Effector memory CD8-positive, alpha-beta T cell (primary cell): ENCODE measurements around the gene ANKH.

Experiments used
- ATAC-seq: fragments of 150-1000 bp; cut with Tn5 transposase; replicated peaks from 2 replicates; pipeline ENCODE4 v1.10.0; 2021; ENCODE audit warnings: mild to moderate bottlenecking, moderate library complexity
- DNase-seq, 3 experiments: peaks; one replicate each; pipeline ENCODE4 v3.0.0; 2021
- H3K27ac Mint-ChIP-seq, 2 donors: one replicate each; pipeline ENCODE4 v1.8.0; 2022; ENCODE audit warnings: mild to moderate bottlenecking in 2 of 2, mixed read lengths in 2 of 2, moderate library complexity in 2 of 2
- H3K27me3 Mint-ChIP-seq, 2 donors: one replicate each; pipeline ENCODE4 v1.8.0; 2022; ENCODE audit warnings: mixed read lengths in 2 of 2
- H3K36me3 Mint-ChIP-seq: one replicate; pipeline ENCODE4 v1.8.0; 2022; ENCODE audit warnings: mild to moderate bottlenecking, moderate library complexity, mixed read lengths; ENCODE audit not compliant: insufficient read depth
- H3K4me1 Mint-ChIP-seq, 2 donors: one replicate each; pipeline ENCODE4 v1.8.0; 2022; ENCODE audit warnings: low read depth in 2 of 2, mixed read lengths in 2 of 2
- H3K4me3 Mint-ChIP-seq, 2 donors: one replicate each; pipeline ENCODE4 v1.8.0; 2022; ENCODE audit warnings: mild to moderate bottlenecking in 2 of 2, mixed read lengths in 2 of 2, moderate library complexity in 2 of 2
- H3K9me3 Mint-ChIP-seq, 2 donors: one replicate each; pipeline ENCODE4 v1.8.0; 2022; ENCODE audit warnings: mixed read lengths in 2 of 2

ANKH gene

DNA sequence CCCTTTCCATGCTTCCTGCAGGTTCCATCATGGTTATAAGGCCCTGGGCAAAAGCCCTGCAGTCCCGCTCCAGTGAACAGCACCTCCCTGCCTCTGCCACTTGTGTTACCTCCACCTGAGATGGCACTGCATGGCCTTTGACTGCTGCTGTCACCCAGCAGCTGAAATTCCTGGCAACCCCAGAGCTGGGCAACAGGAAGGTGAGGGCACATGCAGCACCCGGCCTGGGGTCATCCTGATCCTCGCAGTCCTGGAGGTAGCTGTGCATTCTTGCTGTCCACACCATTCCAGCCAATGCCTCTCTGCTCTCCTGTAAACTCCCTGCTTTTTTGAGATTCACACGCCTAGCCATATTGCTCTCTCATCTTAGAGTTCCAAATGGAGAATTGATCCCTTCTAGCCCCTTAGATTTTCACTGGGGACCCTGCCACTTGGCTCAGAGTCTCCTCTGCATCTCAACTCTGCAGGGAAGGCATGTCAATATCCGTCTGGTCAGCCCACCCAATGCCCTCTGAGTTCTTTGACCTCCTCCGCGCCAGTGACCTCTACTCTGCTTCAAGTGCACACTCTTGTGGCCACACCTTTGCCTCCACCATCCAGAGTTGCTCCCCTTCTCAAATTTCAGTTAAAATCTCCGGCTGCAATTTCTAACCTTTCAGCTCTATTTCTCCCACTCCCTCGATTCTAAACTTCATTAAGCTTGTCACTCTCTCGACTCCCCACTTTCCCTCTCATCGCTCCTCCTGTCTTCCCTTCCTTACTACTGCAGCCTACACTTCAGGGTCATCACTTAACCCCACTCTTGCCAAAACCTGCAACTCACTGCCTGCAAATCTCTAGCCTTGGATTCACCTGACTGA, 93.4 kb downstream of the ANKH start:
- H3K36me3 Mint-ChIP-seq: peaks cover 7% of the 10 kb centered on the region
- H3K9me3 Mint-ChIP-seq: no peaks in the 10 kb centered on the region
- H3K4me3 Mint-ChIP-seq: no peak overlapping the region
- DNase-seq: no peak
- no peak for ATAC-seq
- H3K27me3 Mint-ChIP-seq: no peaks in the 10 kb centered on the region
- H3K4me1 Mint-ChIP-seq: peaks cover 16 to 42% of the 10 kb centered on the region in 2 donors
- H3K27ac Mint-ChIP-seq: peak overlapping the region in 1 of 2 donors; percentile 47

DNA sequence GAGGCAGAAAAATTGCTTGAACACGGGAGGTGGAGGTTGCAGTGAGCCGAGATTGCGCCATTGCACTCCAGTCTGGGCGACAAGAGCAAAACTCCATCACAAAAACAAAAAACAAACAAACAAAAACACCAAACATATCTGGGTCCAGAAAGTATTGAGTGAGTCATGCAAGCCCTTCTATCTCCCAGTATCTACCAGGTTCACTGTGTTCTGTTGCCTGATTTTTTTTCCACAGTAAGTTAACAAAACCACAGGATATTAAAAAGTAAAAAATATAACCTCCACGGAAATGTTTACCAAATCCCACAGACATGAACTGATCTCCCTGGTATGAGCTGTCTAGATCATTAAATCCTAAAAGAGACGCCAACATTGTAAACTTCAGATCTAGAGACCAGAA, 94.4 kb downstream of the ANKH start:
- ATAC-seq (no peak), DNase-seq (no peak)
- Mint-ChIP-seq H3K9me3 (no peaks in the 10 kb centered on the region), H3K36me3 (peaks cover 7% of the 10 kb centered on the region), H3K4me1 (peaks cover 20 to 41% of the 10 kb centered on the region in 2 donors), H3K27me3 (no peaks in the 10 kb centered on the region), H3K4me3 (no peak overlapping the region), H3K27ac (peak overlapping the region in 1 of 2 donors; percentile 30)

DNA sequence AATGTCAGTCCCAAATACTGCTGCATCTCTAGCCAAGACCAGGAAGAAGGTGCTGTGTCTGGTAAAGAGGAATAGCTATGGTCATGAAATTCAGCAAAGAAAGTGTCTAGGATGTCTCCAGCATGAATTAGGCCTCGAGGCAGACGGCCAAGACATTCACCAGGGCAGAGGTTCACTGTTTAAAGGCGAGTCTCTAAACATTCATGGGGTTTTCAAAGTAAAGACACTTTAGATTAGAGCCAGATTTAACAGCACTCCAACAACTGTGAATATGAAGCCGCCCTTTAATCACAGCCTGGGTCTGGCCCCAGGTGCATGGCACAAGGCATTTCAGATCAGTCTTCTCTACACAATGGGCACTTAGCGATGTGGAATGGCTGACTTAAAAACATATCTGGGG, 95.0 kb downstream of the ANKH start:
- H3K9me3 Mint-ChIP-seq: no peaks in the 10 kb centered on the region
- DNase-seq: no peak
- ATAC-seq: no peak
- peak overlapping the region in 1 of 2 donors; percentile 73 for H3K27ac Mint-ChIP-seq
- no peak overlapping the region for H3K4me3 Mint-ChIP-seq
- H3K27me3 Mint-ChIP-seq: no peaks in the 10 kb centered on the region
- H3K4me1 Mint-ChIP-seq: peaks cover 17 to 37% of the 10 kb centered on the region in 2 donors
- peaks cover 7% of the 10 kb centered on the region for H3K36me3 Mint-ChIP-seq

DNA sequence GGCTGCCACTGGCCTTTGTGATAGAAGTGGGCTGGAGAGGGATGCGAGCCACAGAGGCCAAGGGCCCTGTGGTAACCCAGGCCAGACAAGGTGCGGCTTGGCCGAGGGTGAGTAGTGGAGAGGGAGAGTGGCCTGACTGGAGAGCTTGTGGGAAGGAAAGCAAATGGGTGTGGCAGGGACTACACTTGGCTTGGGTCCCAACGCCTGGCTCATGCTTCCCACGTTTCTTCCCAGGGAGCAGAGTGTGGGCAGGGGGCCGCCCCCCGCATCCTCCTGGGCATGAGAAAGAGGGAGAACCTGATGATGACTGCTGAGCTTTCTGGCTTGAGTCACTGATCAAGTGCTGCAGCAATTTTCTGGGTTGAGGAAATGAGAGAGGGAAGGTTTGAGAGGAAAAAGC, 95.7 kb downstream of the ANKH start:
- Mint-ChIP-seq H3K27me3 (no peaks in the 10 kb centered on the region), H3K27ac (peak overlapping the region in 1 of 2 donors; percentile 73), H3K4me1 (peaks cover 21 to 37% of the 10 kb centered on the region in 2 donors), H3K4me3 (no peak overlapping the region), H3K36me3 (peaks cover 7% of the 10 kb centered on the region), H3K9me3 (no peaks in the 10 kb centered on the region)
- DNase-seq (no peak), ATAC-seq (no peak)

DNA sequence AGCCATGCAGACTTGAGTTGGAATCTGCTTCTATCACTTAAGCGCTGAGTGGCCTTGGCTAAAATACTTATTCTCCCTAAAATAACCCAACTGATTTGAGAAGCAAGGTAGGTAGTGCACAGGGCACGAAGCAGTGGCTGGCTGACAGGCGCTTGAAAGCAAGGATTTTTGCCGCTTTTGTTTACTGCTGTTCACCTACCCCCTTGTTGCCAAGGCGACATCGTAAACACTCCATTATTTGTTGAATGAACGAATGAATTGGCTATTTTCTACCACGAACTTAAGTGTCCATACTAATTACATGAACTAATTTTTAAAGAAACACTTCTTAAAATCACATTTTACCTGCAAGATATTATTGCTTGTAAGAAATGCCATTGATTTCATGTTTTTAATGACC, 98.0 kb downstream of the ANKH start:
- Mint-ChIP-seq H3K27me3 (no peaks in the 10 kb centered on the region), H3K4me3 (no peak overlapping the region), H3K9me3 (no peaks in the 10 kb centered on the region), H3K36me3 (peaks cover 3% of the 10 kb centered on the region), H3K4me1 (peaks cover 21 to 38% of the 10 kb centered on the region in 2 donors), H3K27ac (no peak overlapping the region)
- ATAC-seq: no peak
- no peak for DNase-seq

DNA sequence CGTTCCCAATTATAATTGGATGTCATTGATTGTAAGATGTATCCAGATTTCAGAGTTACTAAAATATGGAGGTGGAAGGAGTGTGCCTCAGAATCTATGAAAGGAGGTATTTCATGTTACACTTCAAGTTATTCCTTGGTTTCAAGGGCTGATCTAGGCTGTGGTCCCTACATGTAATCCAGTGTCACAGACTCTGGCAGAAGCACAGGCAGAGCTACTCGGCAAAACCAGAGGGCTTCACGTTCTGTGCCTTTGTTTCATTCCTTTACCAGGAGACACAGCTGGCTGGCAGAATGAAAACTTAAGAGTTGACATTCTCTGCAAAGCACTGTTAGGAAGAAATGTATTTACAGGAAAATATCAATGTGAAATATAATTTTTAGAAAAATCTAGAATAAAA, 99.6 kb downstream of the ANKH start:
- Mint-ChIP-seq H3K27ac (peak overlapping the region in 1 of 2 donors; percentile 35), H3K36me3 (peaks cover 4% of the 10 kb centered on the region), H3K27me3 (no peaks in the 10 kb centered on the region), H3K4me3 (no peak overlapping the region), H3K4me1 (peaks cover 23 to 37% of the 10 kb centered on the region in 2 donors), H3K9me3 (no peaks in the 10 kb centered on the region)
- DNase-seq: no peak
- no peak for ATAC-seq

DNA sequence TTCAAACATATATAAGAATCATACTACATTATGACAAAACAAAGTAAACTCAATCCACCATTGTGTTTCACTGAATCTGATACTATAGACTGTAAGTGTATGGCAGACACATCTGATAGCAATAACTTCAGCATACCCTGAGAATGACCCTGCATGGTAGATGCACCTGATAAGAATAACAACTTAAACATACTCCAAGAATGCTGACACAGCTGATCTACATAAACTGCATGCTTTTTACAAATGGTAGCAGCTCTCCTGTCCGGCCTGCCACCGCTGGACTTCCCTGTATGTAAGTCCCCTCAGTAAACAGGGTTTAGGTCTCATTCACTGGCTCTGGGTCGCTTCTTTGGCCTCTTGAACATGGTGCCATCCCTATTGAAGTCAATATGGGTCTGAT, 100.4 kb downstream of the ANKH start:
- H3K4me1 Mint-ChIP-seq: peaks cover 26 to 33% of the 10 kb centered on the region in 2 donors
- no peaks in the 10 kb centered on the region for H3K27me3 Mint-ChIP-seq
- no peaks in the 10 kb centered on the region for H3K9me3 Mint-ChIP-seq
- DNase-seq (no peak), ATAC-seq (no peak)
- peak overlapping the region in 1 of 2 donors; percentile 35 for H3K27ac Mint-ChIP-seq
- peaks cover 8% of the 10 kb centered on the region for H3K36me3 Mint-ChIP-seq
- H3K4me3 Mint-ChIP-seq: no peak overlapping the region

DNA sequence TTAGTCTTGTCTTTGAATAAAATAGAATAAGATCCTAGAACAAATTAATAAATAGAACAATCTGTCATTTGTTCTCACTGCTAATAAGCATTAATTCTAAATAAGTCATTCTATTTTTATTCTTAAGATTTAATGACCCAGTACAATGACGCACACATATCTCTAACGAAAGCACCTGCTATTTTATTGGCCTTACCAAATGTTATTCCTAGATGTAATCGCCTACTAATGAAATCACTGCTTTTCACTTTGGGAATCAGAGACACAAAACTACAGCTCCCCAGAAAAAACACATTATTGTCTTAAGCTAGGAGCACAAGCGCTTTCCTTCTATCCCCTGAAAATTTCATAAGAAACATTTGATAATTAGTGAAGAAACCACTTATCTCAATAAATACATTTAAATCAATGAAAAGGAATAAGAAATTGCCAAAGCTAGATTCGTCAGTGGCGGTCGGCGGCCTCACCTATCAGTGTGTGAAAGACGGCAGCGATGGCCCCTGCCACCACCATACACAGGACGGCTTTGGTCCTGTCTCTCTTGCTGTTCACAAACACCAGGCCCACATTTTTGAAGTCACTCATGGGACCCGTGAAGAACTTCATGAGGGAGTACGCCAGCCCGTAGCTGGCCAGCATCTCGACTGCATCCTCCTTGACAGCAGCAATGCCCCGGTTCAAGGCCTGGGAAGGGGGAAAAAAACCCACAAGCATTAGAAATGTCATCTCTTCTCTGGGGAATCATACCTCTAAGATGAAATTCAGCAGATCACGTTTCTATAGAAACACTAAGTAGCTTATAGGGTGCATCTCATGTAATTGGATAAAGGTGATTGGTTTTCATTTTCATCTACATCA, 102.8 kb downstream of the ANKH start:
- peaks cover 9% of the 10 kb centered on the region for H3K36me3 Mint-ChIP-seq
- H3K27me3 Mint-ChIP-seq: no peaks in the 10 kb centered on the region
- ATAC-seq (no peak), DNase-seq (no peak)
- H3K27ac Mint-ChIP-seq: peak overlapping the region; percentile 75 to 87
- H3K4me1 Mint-ChIP-seq: peaks cover 21 to 22% of the 10 kb centered on the region in 2 donors
- no peaks in the 10 kb centered on the region for H3K9me3 Mint-ChIP-seq
- no peak overlapping the region for H3K4me3 Mint-ChIP-seq

DNA sequence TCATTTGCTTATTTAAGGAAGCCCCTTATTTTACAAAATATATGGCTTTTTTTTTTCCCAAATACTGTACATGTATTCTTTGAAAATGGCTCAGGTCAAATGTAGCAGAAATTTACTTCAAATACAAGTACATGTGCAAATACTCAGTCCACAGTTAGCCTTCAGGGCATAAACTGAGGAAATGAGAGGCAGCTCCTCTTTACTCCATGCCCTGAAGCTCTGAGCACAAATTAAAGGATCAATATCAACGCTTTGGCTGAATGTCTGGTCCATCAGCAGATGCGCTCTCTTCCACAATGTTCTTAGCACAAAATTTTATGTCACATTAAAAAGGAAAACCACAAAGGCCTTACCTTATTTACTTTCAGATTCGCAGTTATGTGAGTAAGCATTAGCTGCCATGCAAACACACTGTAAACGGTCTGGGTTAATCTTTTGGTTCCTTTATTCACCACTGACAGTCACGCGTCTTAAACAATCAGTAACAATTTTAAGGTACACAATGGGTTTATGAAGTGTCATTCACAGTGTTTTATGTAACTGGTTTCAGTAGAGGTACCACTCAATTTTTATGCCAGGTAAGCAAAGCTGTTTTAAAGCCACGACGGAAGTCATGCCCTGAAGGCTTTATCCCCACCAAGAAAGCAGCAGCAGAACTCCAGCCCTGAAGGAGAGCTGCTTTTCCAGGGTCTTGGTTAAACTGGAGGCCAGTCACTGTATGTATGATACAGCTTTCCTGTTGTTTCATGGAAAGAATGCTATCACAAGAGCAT, 103.7 kb downstream of the ANKH start:
- peak overlapping the region; percentile 22 to 53 for H3K4me3 Mint-ChIP-seq
- ATAC-seq (peak; percentile 77), DNase-seq (peak in 1 of 3 experiments; percentile 1)
- peaks cover 9% of the 10 kb centered on the region for H3K36me3 Mint-ChIP-seq
- H3K27ac Mint-ChIP-seq: peak overlapping the region; percentile 75 to 87
- no peaks in the 10 kb centered on the region for H3K27me3 Mint-ChIP-seq
- H3K9me3 Mint-ChIP-seq: no peaks in the 10 kb centered on the region
- H3K4me1 Mint-ChIP-seq: peaks cover 21 to 22% of the 10 kb centered on the region in 2 donors

DNA sequence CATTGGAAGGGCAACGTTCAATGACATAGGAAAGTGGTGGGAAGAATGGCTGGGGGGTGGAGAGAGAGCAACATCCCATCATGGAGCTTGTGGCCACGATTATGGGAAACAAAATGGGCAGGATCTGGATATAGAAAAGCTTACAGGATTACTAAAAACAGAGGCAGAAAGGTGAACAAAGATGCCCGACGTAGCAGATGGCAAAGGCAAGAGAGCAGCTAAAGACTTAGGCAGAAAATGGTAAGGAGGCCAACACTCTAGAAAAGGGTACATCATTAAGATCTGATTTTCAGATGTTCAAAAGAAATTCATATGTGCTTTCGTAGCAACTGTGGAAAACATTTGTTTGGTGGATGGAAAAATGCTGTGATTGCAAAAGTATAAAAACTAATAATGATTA, 104.5 kb downstream of the ANKH start:
- Mint-ChIP-seq H3K4me1 (peaks cover 18 to 21% of the 10 kb centered on the region in 2 donors), H3K27ac (peak overlapping the region in 1 of 2 donors; percentile 23), H3K36me3 (peaks cover 9% of the 10 kb centered on the region), H3K9me3 (no peaks in the 10 kb centered on the region), H3K27me3 (no peaks in the 10 kb centered on the region), H3K4me3 (no peak overlapping the region)
- ATAC-seq: no peak
- no peak for DNase-seq

DNA sequence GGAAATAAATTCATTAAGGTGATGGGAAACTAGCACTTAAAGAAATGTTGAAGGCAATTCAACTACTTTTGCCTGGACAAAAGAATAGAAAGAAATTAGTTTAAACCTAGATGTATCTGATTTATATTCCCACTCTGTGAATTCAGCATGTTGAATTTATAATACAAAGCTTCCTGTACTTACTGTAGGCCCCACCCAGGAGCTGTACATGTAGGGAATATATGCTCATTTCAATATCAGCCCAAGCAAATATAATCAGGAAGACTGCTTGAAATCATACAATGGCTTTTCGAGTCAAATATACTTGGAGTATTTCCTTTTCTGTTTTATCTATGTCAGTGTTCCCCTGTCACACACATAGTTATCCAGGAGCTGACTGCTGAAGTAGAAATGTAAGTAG, 105.0 kb downstream of the ANKH start:
- Mint-ChIP-seq H3K9me3 (no peaks in the 10 kb centered on the region), H3K27ac (peak overlapping the region in 1 of 2 donors; percentile 23)

DNA sequence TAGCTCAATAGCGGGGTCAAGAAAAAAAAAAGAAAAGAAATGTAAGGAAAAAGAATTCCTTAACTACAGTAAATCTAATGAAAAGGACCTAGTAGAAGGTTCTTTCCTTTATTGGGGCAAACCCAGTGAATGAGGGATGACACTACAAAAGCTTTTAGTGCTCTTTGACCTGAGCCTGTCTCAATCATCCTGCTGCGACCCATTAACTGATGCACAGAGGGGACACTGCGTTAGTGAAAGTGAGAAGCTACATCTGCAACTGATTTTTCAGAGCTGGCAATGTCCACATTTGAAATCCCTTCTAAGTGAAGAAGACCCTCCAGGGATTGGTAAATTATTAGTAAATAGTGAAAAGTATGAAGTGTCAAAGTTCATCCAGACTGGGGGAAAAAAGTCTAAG, 106.0 kb downstream of the ANKH start:
- no peak for ATAC-seq
- DNase-seq: no peak
- Mint-ChIP-seq H3K4me3 (no peak overlapping the region), H3K27me3 (no peaks in the 10 kb centered on the region), H3K36me3 (peaks cover 9% of the 10 kb centered on the region), H3K27ac (peak overlapping the region in 1 of 2 donors; percentile 55), H3K4me1 (peaks cover 14 to 21% of the 10 kb centered on the region in 2 donors), H3K9me3 (no peaks in the 10 kb centered on the region)

More for the DNA sequence above, 105.0 kb downstream of the ANKH start:
- Mint-ChIP-seq H3K4me3 (no peak overlapping the region), H3K4me1 (peaks cover 18 to 21% of the 10 kb centered on the region in 2 donors), H3K36me3 (peaks cover 9% of the 10 kb centered on the region), H3K27me3 (no peaks in the 10 kb centered on the region)
- ATAC-seq: no peak
- DNase-seq: no peak
